GM19468 (cell line): Measurements from ENCODE around the gene TECPR2.

Experiments
- ATAC-seq: cut with Tn5 transposase; IDR thresholded peaks from one replicate; pipeline ENCODE4 v1.9.1; 2021; ENCODE audit warnings: mild to moderate bottlenecking, moderate library complexity, moderate number of reproducible peaks; ENCODE audit not compliant: unreplicated experiment; ENCODE audit errors: extremely low read depth

TECPR2 gene

GRCh38 chr14:102503641-102504327, 141.0 kb downstream of the TECPR2 start:
- no peak for ATAC-seq

- ATAC-seq, result no peak
Observed at GRCh38 chr14:102504328-102504999, 141.7 kb downstream of the TECPR2 start.

DNA sequence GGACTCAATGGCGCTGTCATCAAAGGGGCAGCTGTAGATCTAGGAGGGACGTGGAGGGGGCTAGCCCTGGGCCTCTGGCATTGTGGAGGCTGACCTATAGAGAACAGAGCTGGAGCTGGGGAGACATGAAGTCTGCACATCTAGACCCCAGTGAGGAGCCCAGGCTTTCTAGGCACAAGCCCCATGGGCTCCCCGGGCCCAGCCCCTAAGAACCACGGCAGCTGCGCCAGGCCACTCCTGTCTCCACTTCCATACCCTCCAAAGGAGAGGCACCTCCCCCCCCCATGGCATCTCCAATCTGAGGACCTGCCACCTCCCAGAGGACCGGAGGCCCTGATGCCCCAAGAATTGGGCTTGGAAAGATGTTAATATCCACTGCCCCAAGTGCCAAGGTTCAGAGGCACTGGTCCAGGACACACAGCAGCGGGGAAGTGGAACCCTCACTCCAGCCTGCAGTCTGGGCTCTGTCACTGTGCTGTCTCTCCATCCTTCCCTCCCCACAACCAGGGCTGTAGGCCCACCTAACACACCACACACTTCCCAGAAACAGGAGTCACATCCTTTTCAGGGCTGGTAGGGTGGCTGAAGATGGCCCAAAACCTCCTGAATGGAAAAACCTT, 142.4 kb downstream of the TECPR2 start:
- ATAC-seq, result no peak

- ATAC-seq, result no peak
Observed at GRCh38 chr14:102505775-102506625, 143.3 kb downstream of the TECPR2 start.

GRCh38 chr14:102506626-102506925, 143.8 kb downstream of the TECPR2 start:
- no peak for ATAC-seq

GRCh38 chr14:102507081-102507856, 144.5 kb downstream of the TECPR2 start:
- no peak for ATAC-seq

- ATAC-seq, result no peak
Observed at GRCh38 chr14:102507857-102508312, 145.1 kb downstream of the TECPR2 start.

DNA sequence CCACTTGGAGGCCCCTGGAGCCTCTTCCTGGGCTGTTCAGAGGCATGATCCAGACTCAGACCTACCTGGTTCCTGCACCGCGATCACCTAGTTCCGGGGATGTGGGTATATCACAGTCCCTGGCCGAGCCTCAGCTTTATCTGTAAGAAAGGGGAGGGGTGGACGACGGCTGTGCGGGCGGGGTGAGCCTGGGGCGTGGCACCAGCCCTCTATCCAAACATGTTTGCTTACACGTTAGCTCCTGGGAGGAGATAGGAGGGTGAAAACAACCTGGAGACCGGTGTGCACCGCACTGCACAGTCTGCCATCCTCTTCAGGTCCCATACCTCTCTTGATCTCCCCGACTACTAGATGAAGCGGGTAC, 145.7 kb downstream of the TECPR2 start:
- no peak for ATAC-seq

DNA sequence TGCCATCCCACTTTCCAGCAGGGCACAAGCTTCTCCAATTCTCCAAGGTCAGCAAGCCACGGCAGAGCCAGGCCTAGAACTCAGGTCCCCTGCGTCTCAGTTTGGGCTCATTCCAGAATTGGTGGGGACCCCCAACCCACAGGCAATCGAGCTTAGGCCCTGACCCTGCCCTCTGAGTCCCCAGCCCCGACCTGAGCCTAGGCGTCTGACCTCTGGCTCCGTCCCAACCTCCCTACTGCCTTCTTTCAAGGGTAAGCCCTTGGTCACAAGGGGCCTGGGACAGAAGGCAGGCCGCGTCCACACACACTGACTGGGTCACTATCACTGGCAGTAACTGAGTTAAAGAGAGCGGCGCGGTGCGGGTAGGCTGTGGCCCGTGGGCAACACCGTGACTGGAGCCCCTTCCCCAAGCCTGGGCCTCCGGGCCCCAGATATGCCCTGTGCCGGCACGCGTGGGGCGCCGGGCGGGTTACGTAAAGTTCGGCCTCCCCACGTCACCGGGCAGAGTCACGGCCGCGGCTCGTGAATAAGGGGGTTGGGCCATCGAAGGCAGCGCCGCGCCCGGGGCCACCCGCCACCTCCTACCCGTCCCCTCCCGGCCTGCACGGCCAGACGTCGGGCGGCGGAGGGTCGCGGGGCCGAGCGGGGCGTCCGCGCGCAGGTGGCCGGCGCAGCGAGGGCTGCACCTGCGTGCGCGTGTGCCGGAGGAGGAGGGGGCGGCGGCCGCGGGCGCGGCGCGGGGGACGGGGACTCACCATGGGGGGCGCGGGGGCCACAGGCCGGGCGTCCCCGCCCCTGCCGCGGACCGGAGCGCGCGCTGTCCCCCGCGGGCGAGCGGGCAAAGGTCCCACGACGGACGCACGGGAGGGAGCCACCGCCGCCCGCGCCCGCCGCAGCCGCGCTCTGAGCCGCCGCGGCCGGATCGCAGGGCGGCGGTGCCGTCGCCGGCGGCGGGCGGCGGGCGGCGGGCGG, 146.3 kb downstream of the TECPR2 start:
- no peak for ATAC-seq

- peak; percentile 68 for ATAC-seq
Observed at GRCh38 chr14:102509746-102510615, 147.2 kb downstream of the TECPR2 start, which contains the start of gene ANKRD9. ANKRD9 (minus strand) TSS chr14:102509776; CDS start chr14:102507889, 1,887 bp downstream.

DNA sequence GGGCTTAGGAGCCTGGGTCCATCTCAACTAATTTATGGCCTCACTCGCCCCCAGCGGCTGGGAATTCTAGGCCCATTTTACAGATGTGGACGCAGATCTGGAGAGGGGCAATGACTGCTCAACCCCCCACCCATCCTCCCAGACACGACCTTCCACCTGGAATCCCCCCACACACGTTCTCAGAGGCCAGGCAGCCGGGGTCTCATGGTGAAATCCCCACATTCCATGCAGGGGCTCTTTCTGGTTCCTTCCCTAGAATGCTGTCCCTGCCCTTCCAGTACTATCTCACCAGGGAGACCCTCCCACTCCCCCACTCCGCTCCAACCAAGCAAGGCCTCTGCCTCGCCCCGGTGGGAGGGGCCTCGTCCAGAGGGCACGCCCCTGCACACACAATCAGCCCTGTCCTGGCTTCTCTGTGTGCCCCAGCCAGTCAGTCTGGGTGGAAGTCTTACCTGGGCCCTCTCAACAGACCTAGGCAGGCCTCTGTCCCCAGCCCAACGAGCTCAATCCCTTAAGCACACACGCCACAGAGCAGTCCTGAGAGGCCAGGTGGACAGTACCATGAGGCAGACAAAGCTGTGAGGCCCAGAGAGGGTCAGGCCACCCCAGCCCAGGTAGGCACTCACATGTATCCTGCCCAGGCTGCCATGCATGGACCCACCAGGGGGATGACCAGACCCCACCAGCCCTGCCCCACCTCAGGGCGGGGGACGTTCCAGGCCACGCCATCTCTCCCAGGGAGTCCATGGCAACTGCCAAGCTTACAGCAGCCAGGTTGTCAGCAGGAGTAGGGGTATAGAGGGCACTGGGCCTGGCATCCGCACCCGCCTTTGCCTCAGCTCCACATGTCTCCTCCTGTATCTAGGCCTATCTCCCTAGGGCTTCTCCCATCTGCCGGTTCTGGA, 148.1 kb downstream of the TECPR2 start:
- ATAC-seq, result no peak

DNA sequence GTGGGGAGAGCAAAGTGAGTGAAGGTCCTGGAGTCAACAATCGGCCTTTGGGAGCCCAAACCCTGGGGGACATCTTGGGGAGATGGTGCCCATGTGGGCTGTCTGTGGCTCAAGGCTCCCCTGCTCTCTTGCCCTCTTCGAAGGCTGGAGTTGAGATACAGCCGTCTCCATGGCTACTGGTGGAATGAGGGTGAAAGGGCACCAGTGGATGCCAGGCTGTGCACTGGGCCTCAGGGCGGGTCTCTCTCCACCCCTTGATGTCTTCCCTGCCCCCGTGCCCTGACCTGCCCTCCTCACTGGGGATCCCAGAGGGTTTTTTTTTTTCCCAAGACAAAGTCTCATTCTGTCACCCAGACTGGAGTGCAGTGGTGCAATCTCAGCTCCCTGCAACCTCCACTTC, 148.8 kb downstream of the TECPR2 start:
- no peak for ATAC-seq

- ATAC-seq, result no peak
Observed at GRCh38 chr14:102512793-102513300, 150.1 kb downstream of the TECPR2 start.

GRCh38 chr14:102513899-102514772, 151.4 kb downstream of the TECPR2 start:
- no peak for ATAC-seq

GRCh38 chr14:102514987-102515733, 152.4 kb downstream of the TECPR2 start:
- no peak for ATAC-seq
